Neural progenitor cell (in vitro differentiated cells): ENCODE data around the gene RCL1.

ENCODE experiments used
- EZH2 ChIP-seq: fragments of 200-600 bp; sonication (generic); IDR thresholded peaks from 2 replicates; pipeline ENCODE4 v1.6.1; 2017; ENCODE audit warnings: antibody characterized with exemption, mild to moderate bottlenecking, moderate library complexity
- EZH2phosphoT487 ChIP-seq: fragments of 200-600 bp; sonication (generic); IDR thresholded peaks from 2 replicates; pipeline ENCODE4 v1.6.1; 2017; ENCODE audit warnings: antibody characterized with exemption

DNA sequence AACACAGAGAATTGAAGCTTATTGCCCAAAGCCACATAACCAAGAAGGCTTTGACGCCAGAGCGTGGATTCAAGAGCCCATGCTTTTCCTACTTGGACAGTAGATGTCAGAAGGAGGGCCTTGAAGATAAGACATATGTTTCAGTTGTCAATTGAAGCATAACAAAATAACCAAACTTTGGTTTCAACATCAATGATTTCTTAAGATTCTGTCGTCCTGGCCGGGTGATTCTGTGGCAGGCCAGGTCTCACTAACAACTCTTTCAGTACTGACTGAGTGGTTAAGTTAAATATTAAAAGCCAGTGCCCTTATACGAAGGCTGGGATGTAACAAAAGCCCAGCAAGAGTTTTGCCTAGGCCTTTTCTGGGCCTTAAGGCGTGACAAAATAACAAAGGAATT lies 94.0 kb downstream of the RCL1 start:
- TF ChIP-seq EZH2phosphoT487 (no peak), EZH2 (no peak)
